HG03108 (cell line): Measurements from ENCODE around the gene FHIT.

ENCODE experiments used
- ATAC-seq: cut with Tn5 transposase; IDR thresholded peaks from one replicate; pipeline ENCODE4 v1.9.1; 2021; ENCODE audit warnings: moderate library complexity; ENCODE audit not compliant: unreplicated experiment

The FHIT gene

DNA sequence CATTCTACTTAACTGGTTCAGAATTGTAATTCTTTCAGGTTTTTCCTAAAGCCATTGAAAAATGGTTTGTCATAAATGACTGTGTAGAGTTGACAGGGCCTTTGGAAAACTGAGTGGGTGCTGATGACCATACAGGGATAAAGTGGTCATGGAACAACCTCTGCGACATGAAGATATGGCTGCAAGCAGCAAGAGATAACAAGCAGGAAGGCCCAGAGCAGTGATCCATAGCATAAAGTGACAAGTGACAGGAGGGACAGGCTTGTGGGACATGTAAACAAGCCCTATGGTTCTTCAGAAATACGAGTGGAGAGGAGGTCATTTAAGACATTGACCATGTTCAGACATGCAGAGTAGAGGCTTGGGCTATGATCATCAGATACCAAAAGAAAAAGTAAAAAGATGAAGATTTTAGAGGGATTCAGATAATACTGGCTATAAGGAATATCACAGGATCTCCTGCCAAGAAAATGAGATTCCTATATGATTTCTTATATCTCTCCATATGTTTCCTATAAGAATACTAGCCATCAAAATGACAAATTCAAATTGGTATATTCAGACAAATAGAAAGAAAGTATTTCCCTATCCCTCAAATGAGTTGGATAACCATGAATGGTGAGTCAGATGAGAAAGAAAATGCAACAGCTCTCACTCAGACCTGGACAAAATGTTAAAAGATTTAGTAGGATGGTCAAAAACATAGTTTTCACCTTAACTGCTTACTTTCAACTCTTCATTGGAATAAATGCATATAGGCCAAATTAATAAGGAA is 1373.8 kb downstream of the FHIT start:
- ATAC-seq = no peak

DNA sequence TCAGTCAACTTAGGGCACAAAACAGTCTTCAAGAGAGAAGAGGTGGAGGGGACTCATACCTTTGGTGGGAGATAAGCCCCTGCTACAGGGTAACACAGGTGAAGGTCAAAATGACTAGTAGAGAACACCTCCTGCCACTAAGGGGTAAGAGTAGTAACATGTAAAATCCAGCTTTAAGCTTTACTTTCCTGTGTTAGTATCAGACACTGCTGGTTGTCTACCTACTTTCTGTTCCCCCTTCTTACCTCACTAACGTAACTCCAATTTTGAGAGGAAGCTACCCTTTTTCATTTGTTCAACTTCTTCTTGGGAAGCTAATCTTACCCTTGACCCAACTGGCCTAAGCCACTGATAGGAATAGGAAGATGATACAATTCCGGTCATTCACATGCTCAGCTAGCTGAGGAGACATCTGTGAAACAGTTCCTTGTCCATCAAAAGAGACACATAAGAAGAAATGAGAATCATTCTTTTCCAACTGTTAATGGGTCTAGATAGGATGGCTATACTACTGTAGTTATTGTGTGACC is 1374.7 kb downstream of the FHIT start:
- no peak for ATAC-seq

GRCh38 chr3:59873576-59874230 is 1377.5 kb downstream of the FHIT start:
- no peak for ATAC-seq

GRCh38 chr3:59872128-59872527 is 1379.1 kb downstream of the FHIT start:
- no peak for ATAC-seq

DNA sequence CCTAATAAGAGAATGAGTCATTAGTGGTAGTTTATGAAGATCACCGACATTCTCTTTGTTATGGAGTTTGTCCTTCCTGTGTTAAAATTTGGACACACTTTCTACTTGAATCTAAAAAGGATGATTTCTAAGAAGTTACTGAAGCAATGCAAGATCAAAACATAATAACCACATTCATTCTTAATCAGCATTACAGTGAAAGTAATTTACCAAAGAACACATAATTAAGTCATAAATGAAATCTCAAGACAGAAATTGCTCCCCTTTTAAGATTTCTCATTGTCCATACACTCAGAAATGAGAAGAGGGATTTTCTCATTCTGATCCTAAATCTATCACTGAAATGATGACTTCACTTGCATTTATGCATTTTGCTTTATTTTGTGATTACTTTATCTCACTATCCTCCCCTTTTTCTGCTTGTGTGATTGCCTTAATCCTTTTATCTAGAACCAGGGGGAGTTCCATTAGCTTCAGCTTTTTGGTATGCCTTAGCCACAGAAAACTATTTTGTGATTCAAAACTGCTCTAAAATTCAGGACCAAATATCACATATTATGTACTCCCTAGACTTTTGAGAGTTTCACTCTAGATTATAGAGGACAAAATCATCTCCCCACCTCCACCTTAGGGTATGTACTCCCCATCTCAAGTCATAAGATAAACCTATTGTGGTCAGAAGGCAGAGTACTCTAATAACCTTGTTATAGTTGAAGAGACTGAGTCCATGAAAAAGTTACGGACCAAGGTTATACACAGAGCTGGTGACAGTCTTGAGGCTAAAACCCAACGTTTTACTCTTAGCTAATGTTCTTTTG is 1383.9 kb downstream of the FHIT start:
- no peak for ATAC-seq

GRCh38 chr3:59866076-59866475 is 1385.2 kb downstream of the FHIT start:
- no peak for ATAC-seq

DNA sequence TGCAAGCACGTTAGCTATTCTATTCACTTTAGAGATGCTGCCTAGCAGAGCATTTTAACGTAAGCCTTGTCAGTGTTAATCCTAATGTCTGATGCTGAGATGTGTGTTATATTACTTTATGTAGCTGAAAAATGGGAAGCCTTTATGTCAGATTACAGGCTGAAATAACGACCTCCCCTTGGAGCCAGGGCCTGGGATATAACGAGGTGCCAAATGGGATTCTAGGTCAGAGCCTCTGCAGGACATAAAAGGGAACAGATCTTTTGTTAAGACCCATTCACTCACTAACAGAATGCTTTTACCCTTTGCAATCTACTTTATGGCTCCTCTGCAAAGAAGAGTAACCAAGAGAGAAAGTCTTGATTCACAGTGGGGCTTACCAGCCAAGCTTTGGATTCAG is 1385.9 kb downstream of the FHIT start:
- no peak for ATAC-seq

GRCh38 chr3:59862686-59863085 is 1388.6 kb downstream of the FHIT start:
- no peak for ATAC-seq

DNA sequence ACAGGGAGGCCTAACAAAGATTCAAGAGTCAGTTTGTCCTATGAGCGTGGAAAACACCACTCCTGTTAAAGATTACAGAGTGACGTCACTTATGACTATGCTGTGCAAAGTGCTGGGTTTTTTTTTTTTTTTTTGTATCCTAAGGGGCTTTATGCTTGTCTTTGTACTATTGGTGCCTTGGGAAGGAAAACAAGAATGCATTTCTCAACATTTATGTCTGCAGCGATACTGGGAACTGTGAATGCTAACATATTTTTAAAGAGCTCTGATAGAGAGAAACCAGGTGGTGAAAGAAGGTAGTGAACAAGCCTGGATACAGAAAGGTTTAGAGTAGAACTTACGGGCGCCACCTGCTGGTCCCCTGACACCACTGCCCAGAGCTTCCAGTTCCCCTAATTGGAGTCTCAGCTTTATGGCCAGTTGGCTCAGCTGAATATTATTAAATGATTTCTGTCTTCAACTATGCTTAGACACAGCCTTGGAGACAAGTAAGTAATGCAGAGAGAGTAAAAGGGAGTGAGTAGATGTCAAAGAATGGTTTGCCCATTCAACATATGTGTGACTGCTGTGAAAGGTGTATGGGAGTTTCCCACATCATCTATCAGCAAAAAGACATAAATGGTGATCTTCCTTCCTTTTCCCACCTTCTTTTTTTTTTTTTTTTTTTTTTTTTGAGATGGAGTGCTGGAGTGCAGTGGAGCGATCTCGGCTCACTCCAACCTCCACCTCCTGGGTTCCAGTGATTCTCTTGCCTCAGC is 1393.5 kb downstream of the FHIT start:
- ATAC-seq = peak; percentile 94

DNA sequence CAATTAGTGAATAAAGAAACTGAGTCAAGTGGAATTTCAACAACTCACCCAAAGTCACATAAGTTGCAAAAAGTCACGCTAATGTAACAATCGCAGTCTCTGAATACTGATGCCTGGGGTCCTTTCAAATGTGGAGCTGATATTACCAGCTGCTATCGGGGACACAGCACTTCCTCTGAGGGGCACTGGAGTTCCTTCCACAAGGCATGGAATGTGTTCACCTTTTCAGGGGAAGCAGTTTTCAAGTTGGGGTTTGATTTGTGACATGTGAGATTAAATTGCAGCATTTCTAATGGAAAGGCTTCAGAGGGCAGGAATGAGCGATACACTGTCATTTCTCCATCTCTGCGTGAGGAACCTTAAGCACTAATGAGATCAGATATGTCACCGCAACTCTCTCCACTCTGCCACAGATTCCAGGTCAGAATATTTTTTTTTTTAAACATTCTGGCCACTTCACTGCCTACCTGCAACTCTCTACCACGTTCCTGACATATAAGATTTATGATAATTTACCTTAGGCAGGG is 1394.3 kb downstream of the FHIT start:
- no peak for ATAC-seq

- ATAC-seq = no peak
Measured at GRCh38 chr3:59854061-59854709, 1397.1 kb downstream of the FHIT start.

DNA sequence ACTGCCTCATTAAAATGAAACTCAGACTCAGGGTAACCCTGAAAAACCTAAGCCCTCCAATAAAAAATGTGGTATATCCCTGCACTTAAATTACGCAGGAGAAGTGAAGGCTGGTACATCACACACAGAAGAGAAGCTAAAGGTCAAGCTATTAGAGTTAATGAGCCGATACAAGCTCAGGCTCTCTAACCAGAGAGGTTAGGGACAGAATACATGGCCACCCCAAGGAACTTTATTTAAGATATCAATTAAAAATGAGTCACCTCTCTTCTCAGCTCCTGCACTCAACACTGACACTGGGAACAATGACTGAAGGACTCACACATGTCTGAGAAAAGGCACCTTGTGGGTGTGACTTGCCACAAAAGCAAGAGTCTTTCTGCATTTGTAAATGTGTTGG is 1400.8 kb downstream of the FHIT start:
- ATAC-seq = no peak

DNA sequence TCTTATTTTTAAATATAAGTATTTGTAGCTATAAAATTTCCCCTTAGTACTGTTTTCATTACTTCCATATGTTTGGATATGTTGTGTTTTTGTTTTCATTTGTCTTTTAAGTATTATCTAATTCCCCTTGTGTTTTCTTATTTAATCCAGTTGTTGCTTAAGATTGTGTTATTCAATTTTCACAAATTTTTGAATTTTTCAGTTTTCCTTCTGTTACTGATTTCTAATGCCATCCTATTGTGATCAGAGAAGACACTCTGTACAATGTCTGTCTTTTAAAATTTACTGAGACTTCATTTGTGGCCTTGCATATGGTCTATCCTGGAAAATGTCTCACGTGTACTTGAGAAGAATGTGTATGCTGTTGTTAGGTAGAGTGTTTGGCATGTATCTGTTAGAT is 1405.9 kb downstream of the FHIT start:
- ATAC-seq = no peak

GRCh38 chr3:59843821-59844220 is 1407.4 kb downstream of the FHIT start:
- ATAC-seq = no peak

DNA sequence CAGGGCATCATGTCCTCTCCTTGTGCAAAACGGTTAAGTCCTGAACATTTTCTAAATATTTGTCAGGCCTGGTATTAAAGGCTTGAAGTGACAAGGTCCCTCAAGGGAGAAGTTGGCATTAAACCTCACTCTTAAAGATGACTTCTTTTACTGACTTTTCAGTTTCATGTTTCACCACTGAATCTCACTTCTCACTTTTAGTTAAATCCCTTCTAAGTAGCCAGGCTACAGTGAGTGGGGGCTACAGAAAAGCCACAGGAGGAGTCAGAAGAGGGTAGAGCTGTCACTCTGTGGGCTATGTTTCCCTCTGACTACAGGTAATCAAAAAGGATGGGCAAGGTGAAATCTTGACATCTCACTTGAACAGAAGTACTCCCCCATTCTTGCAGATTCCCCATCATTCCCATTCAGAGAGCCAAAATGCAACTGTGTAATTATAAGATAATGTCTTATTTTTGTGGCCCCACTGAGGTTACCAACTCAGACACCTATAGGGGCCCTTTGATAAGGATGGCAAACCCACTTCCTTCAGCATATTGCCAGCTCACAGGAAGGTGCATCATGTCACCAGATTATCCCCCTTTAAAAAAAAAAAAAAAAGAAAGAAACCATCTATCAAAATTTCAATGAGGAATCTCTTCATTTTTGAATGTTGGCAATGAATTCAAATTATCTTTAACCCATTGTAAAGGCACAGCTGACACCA is 1411.3 kb downstream of the FHIT start:
- peak; percentile 96 for ATAC-seq

- no peak for ATAC-seq
Measured at GRCh38 chr3:59839283-59839682, 1412.0 kb downstream of the FHIT start.

DNA sequence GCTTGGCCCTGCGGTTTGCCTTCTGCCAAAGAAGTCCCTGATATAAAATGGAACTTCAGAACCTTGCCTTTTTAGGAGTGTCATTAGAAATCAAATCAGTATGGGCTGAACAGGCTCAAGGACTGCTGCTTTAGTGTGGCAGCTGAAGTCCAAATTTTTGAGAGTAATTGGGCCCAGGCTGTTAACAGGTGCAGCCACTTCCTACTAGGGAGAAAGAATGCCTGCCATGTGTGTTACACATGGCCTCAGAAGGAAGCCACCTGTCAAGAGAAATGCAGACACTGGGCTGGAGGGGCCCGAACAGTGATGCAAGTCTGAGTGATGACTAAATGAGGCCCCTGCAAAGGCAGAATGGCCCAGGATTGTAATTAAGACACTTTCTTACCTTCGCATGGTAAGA is 1414.7 kb downstream of the FHIT start:
- no peak for ATAC-seq

DNA sequence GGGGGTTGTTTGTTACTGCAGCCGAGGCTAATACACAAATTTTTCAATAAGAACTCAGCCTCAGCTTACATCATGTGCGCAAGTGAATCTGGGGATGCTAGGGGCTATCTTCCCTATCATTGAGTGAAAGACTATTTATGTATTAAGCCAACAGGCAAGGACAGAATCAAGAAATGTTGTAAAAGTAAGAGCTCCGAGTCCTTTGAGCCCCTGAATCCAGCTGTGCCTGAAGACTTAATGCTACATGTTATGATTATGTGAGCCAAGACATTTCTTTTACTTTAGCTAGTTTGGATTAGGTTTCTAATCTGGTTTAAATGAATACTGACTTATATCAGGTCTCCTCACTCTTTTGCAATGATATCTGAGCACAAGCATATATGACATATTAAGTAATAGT is 1418.5 kb downstream of the FHIT start:
- ATAC-seq = no peak

DNA sequence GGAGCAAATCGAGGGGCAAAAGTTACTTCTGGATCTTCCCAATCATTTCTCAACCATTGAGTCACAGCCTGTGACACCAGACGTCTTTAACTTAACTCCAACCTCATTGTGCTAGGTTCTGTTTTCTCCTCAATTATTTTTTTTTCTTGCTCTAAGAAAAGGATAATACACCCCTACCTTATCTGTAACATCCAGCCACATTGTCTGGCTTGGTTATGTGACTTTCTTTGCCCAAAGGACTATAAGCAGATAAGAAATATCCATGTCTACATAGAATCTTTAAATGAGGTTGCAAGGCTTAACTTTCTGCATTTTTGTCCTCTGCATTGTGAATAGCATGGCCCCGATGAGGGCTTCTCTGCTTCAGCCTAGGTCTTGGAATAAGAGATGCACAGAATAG is 1419.0 kb downstream of the FHIT start:
- ATAC-seq = no peak
